Colonic mucosa (tissue), 4 donors: ENCODE results near the gene CACNA2D1. TPM values are rescaled to one million over a fixed set of nuclear protein-coding genes. Genes with fewer than 3 reads are reported as not detected.

Experiments
- DNase-seq: peaks from one replicate; pipeline ENCODE4 v3.0.0-alpha.2; 2020
- H3K27ac ChIP-seq: fragments of 200-600 bp; one replicate; pipeline ENCODE4 v1.8.0; 2021
- H3K27me3 ChIP-seq: fragments of 200-600 bp; one replicate; pipeline ENCODE4 v1.8.0; 2021
- H3K36me3 ChIP-seq: fragments of 200-600 bp; one replicate; pipeline ENCODE4 v1.8.0; 2021
- H3K4me1 ChIP-seq: fragments of 200-600 bp; one replicate; pipeline ENCODE4 v1.8.0; 2021; ENCODE audit warnings: mild to moderate bottlenecking
- H3K4me3 ChIP-seq: fragments of 200-600 bp; one replicate; pipeline ENCODE4 v1.8.0; 2021
- H3K9ac ChIP-seq, 2 donors: one replicate each; pipeline ENCODE4 v1.7.0; 2013; ENCODE audit warnings: control low read depth in 2 of 2, low read depth in 2 of 2, low read length in 2 of 2
- H3K9me3 ChIP-seq: fragments of 200-600 bp; one replicate; pipeline ENCODE4 v1.8.0; 2021
- intact Hi-C: fragments of 100-400 bp; cut with DNase I; formaldehyde crosslinking; loops from one replicate; pipeline ENCODE4 v1.14.1; 2022
- total RNA-seq, 2 donors: library from RNA; stranded (reverse); fragmentation: NEBNext Ultra II Directional in 1 of 2; extraction: Animal tissue kit (Norgen Biotek cat#: 25700) in 1 of 2; gene quantifications; one replicate each; pipeline ENCODE4 v1.2.1, GENCODE V29; 2021
- TF ChIP-seq, protein P1 (sequence below): fragments of 200-600 bp; IDR thresholded peaks from one replicate; pipeline ENCODE4 v1.8.0; 2022; ENCODE audit warnings: antibody characterized with exemption, mild to moderate bottlenecking
- donor health status: healthy.
- donor health status: DM: no; HTN: no; CAD: no.
- donor health status: DM: no; HTN: no; CAD: no.

The CACNA2D1 gene
- total RNA-seq, 2 donors from 2014 or later: 1.4 to 9.3 TPM

DNA sequence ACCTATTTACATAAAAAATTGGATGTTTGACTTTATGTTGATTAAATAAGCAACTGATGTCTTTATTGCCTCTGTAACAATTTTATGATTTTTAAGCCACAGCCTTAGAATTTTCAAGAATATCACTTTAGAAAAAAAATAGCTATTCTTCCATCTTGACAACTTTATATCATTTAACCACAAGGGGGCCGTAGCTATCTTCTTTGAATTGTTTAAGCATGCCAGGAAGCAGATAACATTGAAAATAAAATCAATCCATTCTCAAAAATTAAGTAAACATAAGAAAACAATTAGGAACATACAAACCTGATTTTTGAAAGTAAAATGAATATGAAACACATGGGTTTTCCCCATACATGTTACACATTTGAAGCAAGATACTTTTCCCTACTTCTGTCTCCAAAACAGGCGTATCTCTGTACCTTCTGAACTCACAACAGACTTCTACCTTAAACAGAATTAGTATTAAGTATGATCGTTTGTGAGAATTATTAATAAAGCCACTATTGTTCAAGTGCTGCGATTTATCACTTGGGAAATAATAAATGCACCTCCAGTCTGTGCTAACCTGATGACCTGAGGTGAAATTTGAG lies 209.0 kb downstream of the CACNA2D1 start:
- H3K4me1 ChIP-seq: no peaks in the 10 kb centered on the region
- H3K4me3 ChIP-seq: no peak overlapping the region
- TF ChIP-seq, protein P1, sequence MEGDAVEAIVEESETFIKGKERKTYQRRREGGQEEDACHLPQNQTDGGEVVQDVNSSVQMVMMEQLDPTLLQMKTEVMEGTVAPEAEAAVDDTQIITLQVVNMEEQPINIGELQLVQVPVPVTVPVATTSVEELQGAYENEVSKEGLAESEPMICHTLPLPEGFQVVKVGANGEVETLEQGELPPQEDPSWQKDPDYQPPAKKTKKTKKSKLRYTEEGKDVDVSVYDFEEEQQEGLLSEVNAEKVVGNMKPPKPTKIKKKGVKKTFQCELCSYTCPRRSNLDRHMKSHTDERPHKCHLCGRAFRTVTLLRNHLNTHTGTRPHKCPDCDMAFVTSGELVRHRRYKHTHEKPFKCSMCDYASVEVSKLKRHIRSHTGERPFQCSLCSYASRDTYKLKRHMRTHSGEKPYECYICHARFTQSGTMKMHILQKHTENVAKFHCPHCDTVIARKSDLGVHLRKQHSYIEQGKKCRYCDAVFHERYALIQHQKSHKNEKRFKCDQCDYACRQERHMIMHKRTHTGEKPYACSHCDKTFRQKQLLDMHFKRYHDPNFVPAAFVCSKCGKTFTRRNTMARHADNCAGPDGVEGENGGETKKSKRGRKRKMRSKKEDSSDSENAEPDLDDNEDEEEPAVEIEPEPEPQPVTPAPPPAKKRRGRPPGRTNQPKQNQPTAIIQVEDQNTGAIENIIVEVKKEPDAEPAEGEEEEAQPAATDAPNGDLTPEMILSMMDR: peak; percentile 31
- intact Hi-C loops: loop anchor here (10.0 kb wide), 2 partner anchors 340 to 490 kb away; no protein-coding TSS in a partner anchor
- no peak for DNase-seq
- H3K27ac ChIP-seq: no peak overlapping the region
- no peaks in the 10 kb centered on the region for H3K36me3 ChIP-seq
- no peaks in the 10 kb centered on the region for H3K27me3 ChIP-seq
- H3K9ac ChIP-seq: no peak overlapping the region
- no peaks in the 10 kb centered on the region for H3K9me3 ChIP-seq

DNA sequence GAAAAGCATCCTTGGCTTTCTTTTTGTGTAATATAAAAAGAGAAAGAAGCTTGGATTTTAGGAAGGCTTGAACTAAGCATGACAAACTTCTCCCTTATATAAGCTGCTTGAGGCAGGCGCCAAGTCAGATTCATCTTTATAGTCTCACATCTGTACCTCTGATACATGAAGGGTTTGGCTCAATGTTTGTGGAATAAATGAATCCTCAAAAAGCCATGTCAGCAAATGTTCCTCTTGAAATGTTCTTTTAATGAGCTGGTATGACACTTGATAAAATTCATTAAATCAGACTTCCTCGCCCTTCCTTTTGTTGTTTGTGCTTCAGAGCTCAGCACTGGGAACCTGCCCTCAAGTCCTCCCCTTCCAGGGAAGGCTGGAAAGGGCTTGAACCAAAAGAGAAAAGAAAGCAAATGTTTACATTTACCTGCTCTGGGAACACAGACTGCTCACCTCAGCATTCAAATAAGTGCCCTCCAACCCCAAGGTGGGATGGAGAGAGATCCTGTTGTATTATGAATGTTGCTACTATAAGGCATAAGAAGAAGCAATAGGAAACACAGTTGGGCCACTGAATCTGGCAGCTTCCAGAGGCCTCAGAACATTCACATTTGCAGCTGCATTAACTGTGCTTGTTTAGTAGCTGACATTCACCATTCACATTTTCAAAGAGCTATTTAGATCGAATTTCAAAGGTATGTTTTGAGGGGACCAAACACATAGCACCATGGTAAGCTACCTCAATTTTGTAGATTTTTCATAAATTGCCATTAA lies 212.6 kb downstream of the CACNA2D1 start:
- no peak overlapping the region for H3K4me3 ChIP-seq
- DNase-seq: no peak
- TF ChIP-seq, protein P1: no peak
- intact Hi-C loops: loop anchor here (10.0 kb wide), 2 partner anchors 344 to 494 kb away; no protein-coding TSS in a partner anchor
- no peaks in the 10 kb centered on the region for H3K4me1 ChIP-seq
- no peaks in the 10 kb centered on the region for H3K36me3 ChIP-seq
- H3K9ac ChIP-seq: no peak overlapping the region
- no peaks in the 10 kb centered on the region for H3K27me3 ChIP-seq
- no peak overlapping the region for H3K27ac ChIP-seq
- no peaks in the 10 kb centered on the region for H3K9me3 ChIP-seq

DNA sequence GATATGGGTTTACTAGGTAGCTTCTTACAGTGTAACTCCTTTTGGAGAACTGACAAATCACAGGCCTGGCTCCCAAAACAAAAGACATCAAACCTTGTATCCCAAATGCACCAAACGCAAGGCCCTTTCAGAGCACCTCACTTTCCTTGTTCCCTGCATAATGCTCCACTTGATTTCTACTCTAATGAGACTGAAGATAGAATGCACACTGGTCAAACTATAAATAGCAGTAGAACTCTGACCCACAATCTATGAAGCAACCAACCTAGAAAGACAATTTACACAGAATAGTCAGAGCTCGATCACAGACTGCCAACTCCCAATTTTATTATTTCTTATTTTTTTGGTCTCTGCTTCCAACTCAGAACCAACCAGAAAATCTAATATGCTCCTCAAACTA lies 214.4 kb downstream of the CACNA2D1 start:
- TF ChIP-seq, protein P1: no peak
- Histone ChIP-seq H3K4me3 (no peak overlapping the region), H3K9ac (no peak overlapping the region), H3K4me1 (no peaks in the 10 kb centered on the region), H3K36me3 (no peaks in the 10 kb centered on the region), H3K27me3 (no peaks in the 10 kb centered on the region), H3K27ac (no peak overlapping the region), H3K9me3 (no peaks in the 10 kb centered on the region)
- intact Hi-C loops: no loop called here
- DNase-seq: no peak

DNA sequence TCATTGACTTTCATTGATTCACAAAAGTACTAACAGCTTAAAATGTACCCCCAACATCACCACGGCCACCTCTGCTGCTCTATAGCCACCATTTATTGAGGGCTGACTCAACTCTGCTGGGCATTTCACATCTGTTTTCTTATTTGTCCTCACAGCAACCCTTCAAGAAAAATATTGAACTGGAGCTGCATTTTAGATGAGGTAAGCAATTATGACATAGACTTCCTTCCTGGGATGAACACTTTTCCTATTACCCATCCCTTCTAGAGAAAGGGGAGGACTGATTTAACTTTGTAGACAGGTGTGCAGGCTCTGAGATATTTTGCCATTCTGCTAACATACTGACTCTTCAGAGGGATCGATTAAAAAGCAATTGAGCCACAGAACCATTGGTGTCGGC lies 217.4 kb downstream of the CACNA2D1 start:
- Histone ChIP-seq H3K27ac (no peak overlapping the region), H3K27me3 (no peaks in the 10 kb centered on the region), H3K36me3 (no peaks in the 10 kb centered on the region), H3K4me1 (no peaks in the 10 kb centered on the region), H3K9ac (no peak overlapping the region), H3K4me3 (no peak overlapping the region), H3K9me3 (no peaks in the 10 kb centered on the region)
- DNase-seq: no peak
- TF ChIP-seq, protein P1: no peak
- intact Hi-C loops: no loop called here

DNA sequence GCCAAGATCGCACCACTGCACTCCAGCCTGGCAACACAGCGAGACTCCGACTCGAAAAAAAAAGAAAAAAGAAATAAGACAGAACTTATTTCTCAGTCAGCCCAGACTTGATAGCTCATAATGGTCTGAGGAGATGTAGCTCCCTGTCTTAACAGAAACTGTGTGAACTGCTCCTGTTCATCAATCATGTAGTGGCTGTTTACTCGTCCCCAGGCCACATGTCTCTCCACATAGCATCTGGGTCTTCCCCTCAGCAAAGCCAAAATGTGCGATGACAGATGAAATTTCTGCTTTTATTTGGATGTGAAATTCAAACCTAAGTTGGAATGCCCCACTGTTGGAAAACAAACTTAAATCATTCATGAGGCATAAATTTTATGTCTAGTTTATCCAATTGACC lies 219.0 kb downstream of the CACNA2D1 start:
- Histone ChIP-seq H3K9me3 (no peaks in the 10 kb centered on the region), H3K9ac (no peak overlapping the region), H3K36me3 (no peaks in the 10 kb centered on the region), H3K27me3 (no peaks in the 10 kb centered on the region), H3K27ac (no peak overlapping the region), H3K4me3 (no peak overlapping the region), H3K4me1 (no peaks in the 10 kb centered on the region)
- intact Hi-C loops: no loop called here
- TF ChIP-seq, protein P1: no peak
- DNase-seq: no peak
